Measurements from ENCODE around the gene PDK4. TPM values are rescaled to one million over a fixed set of nuclear protein-coding genes. Genes with fewer than 3 reads are reported as not detected.
"Not testable (repeated sequence)": the region's sequence is repeated elsewhere in the genome, so short reads cannot be mapped to it uniquely, and the experiment has no call there.

The PDK4 gene
- total and polyA plus RNA-seq, 3 donors from 2014 or later: 24.9 to 32.8 (median 29.6) TPM

- Histone ChIP-seq H3K36me3 (ENCODE audit: low read depth, missing control alignments) (no peaks in the 10 kb centered on the region), H3K4me3 (no peak overlapping the region), H3K27me3 (no peaks in the 10 kb centered on the region), H3K9me3 (no peaks in the 10 kb centered on the region), H3K4me1 (no peaks in the 10 kb centered on the region), H3K27ac (no peak overlapping the region)
- DNase-seq: no peak
- TF ChIP-seq CTCF (IDR thresholded peaks at IDR 0.05): no peak
- no peak for TF ChIP-seq POLR2A (IDR thresholded peaks at IDR 0.05)
- WGBS, 2 donors: 85 to 92% methylated on average over 2 of the region's 2 CpGs
- intact Hi-C loops (cut with DNase I; ENCODE audit: low total_unique reads): no loop called here
Observed at GRCh38 chr7:95556777-95557176, 39.5 kb downstream of the PDK4 start.

GRCh38 chr7:95553939-95554338 is 42.4 kb downstream of the PDK4 start:
- no peak for DNase-seq
- TF ChIP-seq CTCF (IDR thresholded peaks at IDR 0.05) (no peak), POLR2A (IDR thresholded peaks at IDR 0.05) (no peak)
- H3K36me3 ChIP-seq (ENCODE audit: low read depth, missing control alignments): no peaks in the 10 kb centered on the region
- no peak overlapping the region for H3K27ac ChIP-seq
- peaks cover 20% of the 10 kb centered on the region for H3K4me1 ChIP-seq
- H3K27me3 ChIP-seq: no peaks in the 10 kb centered on the region
- 77 to 86% methylated on average over 2 of the region's 2 CpGs for WGBS, 2 donors
- intact Hi-C loops (cut with DNase I; ENCODE audit: low total_unique reads): no loop called here
- H3K4me3 ChIP-seq: no peak overlapping the region
- H3K9me3 ChIP-seq: no peaks in the 10 kb centered on the region

- 63 to 65% methylated on average over 13 to 42 of the region's 45 CpGs for WGBS, 2 donors
- H3K4me1 ChIP-seq: peaks cover 29% of the 10 kb centered on the region
Observed at GRCh38 chr7:95552010-95552926, 44.0 kb downstream of the PDK4 start.

DNA sequence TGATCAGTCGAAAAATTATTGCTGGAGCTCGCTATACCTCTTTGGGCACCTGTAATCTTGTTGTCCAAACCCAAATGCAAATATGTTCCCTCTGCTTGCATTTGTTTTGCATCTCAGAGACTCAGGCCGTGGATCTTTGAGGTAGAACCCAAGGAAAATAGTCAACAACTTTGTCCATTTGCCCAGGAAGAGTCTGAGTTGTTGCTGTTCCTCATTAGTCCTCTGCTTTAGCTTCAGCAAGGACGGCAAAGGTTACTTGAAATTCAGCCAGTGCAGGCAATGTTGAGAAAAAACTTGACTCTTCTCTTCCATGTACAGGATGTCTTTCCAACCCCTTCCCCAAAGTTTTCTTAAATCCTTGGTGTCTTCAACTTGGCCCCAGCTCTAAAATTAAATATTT is 45.8 kb downstream of the PDK4 start:
- TF ChIP-seq POLR2A (IDR thresholded peaks at IDR 0.05): no peak
- no peak for TF ChIP-seq CTCF (IDR thresholded peaks at IDR 0.05)
- Histone ChIP-seq H3K27ac (peak overlapping the region; percentile 88 to 94), H3K9me3 (no peaks in the 10 kb centered on the region), H3K4me1 (peaks cover 32% of the 10 kb centered on the region), H3K27me3 (no peaks in the 10 kb centered on the region), H3K36me3 (ENCODE audit: low read depth, missing control alignments) (no peaks in the 10 kb centered on the region), H3K4me3 (no peak overlapping the region)
- intact Hi-C loops (cut with DNase I; ENCODE audit: low total_unique reads): no loop called here
- 23 to 32% methylated on average over 4 of the region's 4 CpGs for WGBS, 2 donors
- peak; percentile 31 for DNase-seq

More at GRCh38 chr7:95552010-95552926, 44.0 kb downstream of the PDK4 start:
- H3K27ac ChIP-seq; H3K9me3 ChIP-seq; intact Hi-C loops (cut with DNase I; ENCODE audit: low total_unique reads); H3K27me3 ChIP-seq; H3K36me3 ChIP-seq (ENCODE audit: low read depth, missing control alignments): not testable (repeated sequence)
- H3K4me3 ChIP-seq: peak overlapping the region in 1 of 2 donors; percentile 11
- DNase-seq: peak; percentile 51

DNA sequence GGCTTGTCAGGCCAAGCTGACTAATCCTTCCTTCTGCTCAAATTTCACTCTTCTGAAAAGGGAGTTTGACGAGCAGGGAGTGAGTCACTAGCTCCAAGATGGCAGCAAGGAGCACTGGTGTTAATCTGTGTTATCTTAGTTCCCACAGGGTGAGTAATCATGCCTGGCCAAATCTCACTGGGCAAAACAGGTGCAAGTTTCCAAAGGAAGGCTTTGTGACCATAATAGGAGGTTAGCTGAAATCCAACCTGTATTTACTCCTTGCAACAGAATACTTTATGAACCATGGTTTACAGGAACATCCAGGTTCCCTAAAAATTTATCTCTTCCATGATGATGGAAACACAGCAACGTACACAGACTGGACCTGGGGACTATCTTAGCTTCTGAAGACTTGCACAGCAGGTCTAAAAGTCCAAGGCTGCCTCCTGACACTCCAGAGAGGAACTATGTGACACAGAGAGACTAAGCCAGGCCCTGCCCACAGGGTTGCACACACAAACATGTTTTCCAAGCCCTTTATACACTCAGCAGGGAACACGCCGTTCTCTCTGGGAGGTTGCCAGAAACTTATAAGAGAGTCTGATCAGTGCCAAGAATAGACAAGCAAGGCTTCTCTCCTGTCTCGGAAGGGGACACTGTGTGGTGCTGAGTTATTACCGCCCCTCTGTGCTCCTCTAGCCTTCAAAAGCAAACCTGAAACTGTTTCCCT is 46.3 kb downstream of the PDK4 start:
- Histone ChIP-seq H3K27ac (peak overlapping the region; percentile 88 to 94), H3K27me3 (no peaks in the 10 kb centered on the region), H3K36me3 (ENCODE audit: low read depth, missing control alignments) (no peaks in the 10 kb centered on the region), H3K9me3 (no peaks in the 10 kb centered on the region), H3K4me3 (no peak overlapping the region), H3K4me1 (peaks cover 35% of the 10 kb centered on the region)
- WGBS, 2 donors: 17 to 18% methylated on average over 6 of the region's 6 CpGs
- intact Hi-C loops (cut with DNase I; ENCODE audit: low total_unique reads): loop anchor here (10.0 kb wide), 1 partner anchor 55 kb away; no protein-coding TSS in a partner anchor
- TF ChIP-seq CTCF (IDR thresholded peaks at IDR 0.05) (no peak), POLR2A (IDR thresholded peaks at IDR 0.05) (no peak)
- peak; percentile 97 for DNase-seq
